ENCODE results near the gene CHAF1B. TPM values are rescaled to one million over a fixed set of nuclear protein-coding genes. Genes with fewer than 3 reads are reported as not detected.

CHAF1B gene
- total RNA-seq, 1 experiment from 2014 or later: 20.7 TPM

DNA sequence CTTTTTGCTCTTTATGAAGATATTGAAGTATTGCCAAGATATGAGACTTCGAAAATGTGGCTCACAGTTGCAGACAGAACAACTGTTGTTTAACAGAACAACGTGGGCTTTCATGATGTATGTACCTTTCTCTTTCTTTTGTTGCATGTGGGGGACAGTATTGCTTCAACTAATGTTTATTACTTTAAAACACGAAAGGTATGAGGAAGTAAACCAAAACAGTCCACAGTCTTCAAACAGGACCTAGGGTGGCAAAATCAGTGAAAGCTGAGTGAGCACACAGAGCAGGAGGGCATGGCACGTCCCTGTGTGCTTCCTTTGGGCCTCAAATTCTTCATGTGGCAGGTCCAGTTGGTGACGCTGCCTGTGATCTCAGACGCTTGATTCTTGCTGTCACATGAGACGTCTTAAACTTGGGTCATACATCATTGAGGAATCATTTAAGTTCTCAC, 7.8 kb upstream of the CHAF1B start:
- peak overlapping the region; percentile 17 for H3K27ac Mint-ChIP-seq
- CTCF ChIA-PET: interaction anchor here (1.2 kb wide), 1 partner anchor 252 kb away, joined by 5 read pairs; no protein-coding TSS in a partner anchor
- H3K9me3 Mint-ChIP-seq: no peaks in the 10 kb centered on the region
- no peak for TF ChIP-seq GABPB1 (CRISPR knock-in tag; IDR thresholded peaks at IDR 0.05)
- TF ChIP-seq, protein P1, sequence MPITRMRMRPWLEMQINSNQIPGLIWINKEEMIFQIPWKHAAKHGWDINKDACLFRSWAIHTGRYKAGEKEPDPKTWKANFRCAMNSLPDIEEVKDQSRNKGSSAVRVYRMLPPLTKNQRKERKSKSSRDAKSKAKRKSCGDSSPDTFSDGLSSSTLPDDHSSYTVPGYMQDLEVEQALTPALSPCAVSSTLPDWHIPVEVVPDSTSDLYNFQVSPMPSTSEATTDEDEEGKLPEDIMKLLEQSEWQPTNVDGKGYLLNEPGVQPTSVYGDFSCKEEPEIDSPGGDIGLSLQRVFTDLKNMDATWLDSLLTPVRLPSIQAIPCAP (CRISPR knock-in tag; IDR thresholded peaks at IDR 0.05): no peak
- TF ChIP-seq, protein P2, sequence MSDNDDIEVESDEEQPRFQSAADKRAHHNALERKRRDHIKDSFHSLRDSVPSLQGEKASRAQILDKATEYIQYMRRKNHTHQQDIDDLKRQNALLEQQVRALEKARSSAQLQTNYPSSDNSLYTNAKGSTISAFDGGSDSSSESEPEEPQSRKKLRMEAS (CRISPR knock-in tag; IDR thresholded peaks at IDR 0.05): no peak
- TF ChIP-seq, protein P3, sequence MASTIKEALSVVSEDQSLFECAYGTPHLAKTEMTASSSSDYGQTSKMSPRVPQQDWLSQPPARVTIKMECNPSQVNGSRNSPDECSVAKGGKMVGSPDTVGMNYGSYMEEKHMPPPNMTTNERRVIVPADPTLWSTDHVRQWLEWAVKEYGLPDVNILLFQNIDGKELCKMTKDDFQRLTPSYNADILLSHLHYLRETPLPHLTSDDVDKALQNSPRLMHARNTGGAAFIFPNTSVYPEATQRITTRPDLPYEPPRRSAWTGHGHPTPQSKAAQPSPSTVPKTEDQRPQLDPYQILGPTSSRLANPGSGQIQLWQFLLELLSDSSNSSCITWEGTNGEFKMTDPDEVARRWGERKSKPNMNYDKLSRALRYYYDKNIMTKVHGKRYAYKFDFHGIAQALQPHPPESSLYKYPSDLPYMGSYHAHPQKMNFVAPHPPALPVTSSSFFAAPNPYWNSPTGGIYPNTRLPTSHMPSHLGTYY (CRISPR knock-in tag; IDR thresholded peaks at IDR 0.05): no peak
- TF ChIP-seq, protein P4, sequence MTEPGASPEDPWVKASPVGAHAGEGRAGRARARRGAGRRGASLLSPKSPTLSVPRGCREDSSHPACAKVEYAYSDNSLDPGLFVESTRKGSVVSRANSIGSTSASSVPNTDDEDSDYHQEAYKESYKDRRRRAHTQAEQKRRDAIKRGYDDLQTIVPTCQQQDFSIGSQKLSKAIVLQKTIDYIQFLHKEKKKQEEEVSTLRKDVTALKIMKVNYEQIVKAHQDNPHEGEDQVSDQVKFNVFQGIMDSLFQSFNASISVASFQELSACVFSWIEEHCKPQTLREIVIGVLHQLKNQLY (CRISPR knock-in tag; IDR thresholded peaks at IDR 0.05): no peak
- TF ChIP-seq, protein P5, sequence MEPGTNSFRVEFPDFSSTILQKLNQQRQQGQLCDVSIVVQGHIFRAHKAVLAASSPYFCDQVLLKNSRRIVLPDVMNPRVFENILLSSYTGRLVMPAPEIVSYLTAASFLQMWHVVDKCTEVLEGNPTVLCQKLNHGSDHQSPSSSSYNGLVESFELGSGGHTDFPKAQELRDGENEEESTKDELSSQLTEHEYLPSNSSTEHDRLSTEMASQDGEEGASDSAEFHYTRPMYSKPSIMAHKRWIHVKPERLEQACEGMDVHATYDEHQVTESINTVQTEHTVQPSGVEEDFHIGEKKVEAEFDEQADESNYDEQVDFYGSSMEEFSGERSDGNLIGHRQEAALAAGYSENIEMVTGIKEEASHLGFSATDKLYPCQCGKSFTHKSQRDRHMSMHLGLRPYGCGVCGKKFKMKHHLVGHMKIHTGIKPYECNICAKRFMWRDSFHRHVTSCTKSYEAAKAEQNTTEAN (CRISPR knock-in tag; IDR thresholded peaks at IDR 0.05): no peak
- no peak for TF ChIP-seq NFE2L1 (CRISPR knock-in tag; IDR thresholded peaks at IDR 0.05)
- TF ChIP-seq, protein P6, sequence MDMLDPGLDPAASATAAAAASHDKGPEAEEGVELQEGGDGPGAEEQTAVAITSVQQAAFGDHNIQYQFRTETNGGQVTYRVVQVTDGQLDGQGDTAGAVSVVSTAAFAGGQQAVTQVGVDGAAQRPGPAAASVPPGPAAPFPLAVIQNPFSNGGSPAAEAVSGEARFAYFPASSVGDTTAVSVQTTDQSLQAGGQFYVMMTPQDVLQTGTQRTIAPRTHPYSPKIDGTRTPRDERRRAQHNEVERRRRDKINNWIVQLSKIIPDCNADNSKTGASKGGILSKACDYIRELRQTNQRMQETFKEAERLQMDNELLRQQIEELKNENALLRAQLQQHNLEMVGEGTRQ (CRISPR knock-in tag; IDR thresholded peaks at IDR 0.05): no peak
- TF ChIP-seq, protein P7, sequence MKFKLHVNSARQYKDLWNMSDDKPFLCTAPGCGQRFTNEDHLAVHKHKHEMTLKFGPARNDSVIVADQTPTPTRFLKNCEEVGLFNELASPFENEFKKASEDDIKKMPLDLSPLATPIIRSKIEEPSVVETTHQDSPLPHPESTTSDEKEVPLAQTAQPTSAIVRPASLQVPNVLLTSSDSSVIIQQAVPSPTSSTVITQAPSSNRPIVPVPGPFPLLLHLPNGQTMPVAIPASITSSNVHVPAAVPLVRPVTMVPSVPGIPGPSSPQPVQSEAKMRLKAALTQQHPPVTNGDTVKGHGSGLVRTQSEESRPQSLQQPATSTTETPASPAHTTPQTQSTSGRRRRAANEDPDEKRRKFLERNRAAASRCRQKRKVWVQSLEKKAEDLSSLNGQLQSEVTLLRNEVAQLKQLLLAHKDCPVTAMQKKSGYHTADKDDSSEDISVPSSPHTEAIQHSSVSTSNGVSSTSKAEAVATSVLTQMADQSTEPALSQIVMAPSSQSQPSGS (CRISPR knock-in tag; IDR thresholded peaks at IDR 0.05; ENCODE audit: borderline replicate concordance, low read depth): no peak
- TF ChIP-seq SOX15 (CRISPR knock-in tag; IDR thresholded peaks at IDR 0.05): no peak
- TF ChIP-seq, protein P8, sequence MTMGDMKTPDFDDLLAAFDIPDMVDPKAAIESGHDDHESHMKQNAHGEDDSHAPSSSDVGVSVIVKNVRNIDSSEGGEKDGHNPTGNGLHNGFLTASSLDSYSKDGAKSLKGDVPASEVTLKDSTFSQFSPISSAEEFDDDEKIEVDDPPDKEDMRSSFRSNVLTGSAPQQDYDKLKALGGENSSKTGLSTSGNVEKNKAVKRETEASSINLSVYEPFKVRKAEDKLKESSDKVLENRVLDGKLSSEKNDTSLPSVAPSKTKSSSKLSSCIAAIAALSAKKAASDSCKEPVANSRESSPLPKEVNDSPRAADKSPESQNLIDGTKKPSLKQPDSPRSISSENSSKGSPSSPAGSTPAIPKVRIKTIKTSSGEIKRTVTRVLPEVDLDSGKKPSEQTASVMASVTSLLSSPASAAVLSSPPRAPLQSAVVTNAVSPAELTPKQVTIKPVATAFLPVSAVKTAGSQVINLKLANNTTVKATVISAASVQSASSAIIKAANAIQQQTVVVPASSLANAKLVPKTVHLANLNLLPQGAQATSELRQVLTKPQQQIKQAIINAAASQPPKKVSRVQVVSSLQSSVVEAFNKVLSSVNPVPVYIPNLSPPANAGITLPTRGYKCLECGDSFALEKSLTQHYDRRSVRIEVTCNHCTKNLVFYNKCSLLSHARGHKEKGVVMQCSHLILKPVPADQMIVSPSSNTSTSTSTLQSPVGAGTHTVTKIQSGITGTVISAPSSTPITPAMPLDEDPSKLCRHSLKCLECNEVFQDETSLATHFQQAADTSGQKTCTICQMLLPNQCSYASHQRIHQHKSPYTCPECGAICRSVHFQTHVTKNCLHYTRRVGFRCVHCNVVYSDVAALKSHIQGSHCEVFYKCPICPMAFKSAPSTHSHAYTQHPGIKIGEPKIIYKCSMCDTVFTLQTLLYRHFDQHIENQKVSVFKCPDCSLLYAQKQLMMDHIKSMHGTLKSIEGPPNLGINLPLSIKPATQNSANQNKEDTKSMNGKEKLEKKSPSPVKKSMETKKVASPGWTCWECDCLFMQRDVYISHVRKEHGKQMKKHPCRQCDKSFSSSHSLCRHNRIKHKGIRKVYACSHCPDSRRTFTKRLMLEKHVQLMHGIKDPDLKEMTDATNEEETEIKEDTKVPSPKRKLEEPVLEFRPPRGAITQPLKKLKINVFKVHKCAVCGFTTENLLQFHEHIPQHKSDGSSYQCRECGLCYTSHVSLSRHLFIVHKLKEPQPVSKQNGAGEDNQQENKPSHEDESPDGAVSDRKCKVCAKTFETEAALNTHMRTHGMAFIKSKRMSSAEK (CRISPR knock-in tag; IDR thresholded peaks at IDR 0.05; ENCODE audit: borderline replicate concordance): no peak
- TF ChIP-seq, protein P9, sequence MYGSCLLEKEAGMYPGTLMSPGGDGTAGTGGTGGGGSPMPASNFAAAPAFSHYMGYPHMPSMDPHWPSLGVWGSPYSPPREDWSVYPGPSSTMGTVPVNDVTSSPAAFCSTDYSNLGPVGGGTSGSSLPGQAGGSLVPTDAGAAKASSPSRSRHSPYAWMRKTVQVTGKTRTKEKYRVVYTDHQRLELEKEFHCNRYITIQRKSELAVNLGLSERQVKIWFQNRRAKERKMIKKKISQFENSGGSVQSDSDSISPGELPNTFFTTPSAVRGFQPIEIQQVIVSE (CRISPR knock-in tag; IDR thresholded peaks at IDR 0.05; ENCODE audit: borderline replicate concordance): no peak
- TF ChIP-seq PRRX2 (CRISPR knock-in tag; IDR thresholded peaks at IDR 0.05): no peak
- no peak for TF ChIP-seq FOXK1 (CRISPR knock-in tag; IDR thresholded peaks at IDR 0.05)
- TF ChIP-seq MXD4 (CRISPR knock-in tag; IDR thresholded peaks at IDR 0.05; ENCODE audit: borderline replicate concordance): no peak
- TF ChIP-seq ZNF232 (CRISPR knock-in tag; IDR thresholded peaks at IDR 0.05): no peak
- H3K4me3 Mint-ChIP-seq: no peak overlapping the region
- POLR2A ChIA-PET: interaction anchor here (0.5 kb wide), 1 partner anchor 239 kb away, joined by 6 read pairs; no protein-coding TSS in a partner anchor
- peaks cover 32% of the 10 kb centered on the region for H3K36me3 Mint-ChIP-seq
- H3K4me1 Mint-ChIP-seq: no peaks in the 10 kb centered on the region
- DNase-seq (ENCODE audit: low spot score) (no peak), ATAC-seq (no peak)
- H3K27me3 Mint-ChIP-seq (ENCODE audit: low read depth): no peaks in the 10 kb centered on the region

Data from WTC11 (cell line).